ENCODE results near the gene CHRDL2.

CHRDL2 gene

GRCh38 chr11:74748211-74749126, 17.2 kb upstream of the CHRDL2 start, which contains the start of gene RNF169:
Gene RNF169, plus strand, starts transcription at chr11:74748849. Its CDS starts 32 bp downstream, at chr11:74748881.
- ATAC-seq: peak; percentile 99

GRCh38 chr11:74746868-74747267, 15.6 kb upstream of the CHRDL2 start:
- no peak for ATAC-seq

GRCh38 chr11:74744277-74744676, 13.1 kb upstream of the CHRDL2 start:
- no peak for ATAC-seq

- no peak for ATAC-seq
Observed at GRCh38 chr11:74743640-74744039, 12.4 kb upstream of the CHRDL2 start.

GRCh38 chr11:74742070-74742469, 10.8 kb upstream of the CHRDL2 start:
- no peak for ATAC-seq

GRCh38 chr11:74739546-74740270, 8.5 kb upstream of the CHRDL2 start:
- ATAC-seq: peak; percentile 70 to 79

GRCh38 chr11:74736031-74736430, 4.8 kb upstream of the CHRDL2 start:
- ATAC-seq: no peak

- ATAC-seq: peak; percentile 42 to 44
Observed at GRCh38 chr11:74735365-74735928, 4.2 kb upstream of the CHRDL2 start.

- ATAC-seq: no peak
Observed at GRCh38 chr11:74734559-74734925, 3.3 kb upstream of the CHRDL2 start.

GRCh38 chr11:74730571-74731260, 510 bp downstream of the CHRDL2 start:
- ATAC-seq: no peak

- no peak for ATAC-seq
Observed at GRCh38 chr11:74729397-74729796, 1.8 kb downstream of the CHRDL2 start.

- ATAC-seq: peak; percentile 88 to 93
Observed at GRCh38 chr11:74726547-74727182, 4.6 kb downstream of the CHRDL2 start.

GRCh38 chr11:74725701-74726100, 5.5 kb downstream of the CHRDL2 start:
- ATAC-seq: no peak

- ATAC-seq: no peak
Observed at GRCh38 chr11:74723511-74723910, 7.7 kb downstream of the CHRDL2 start.

GRCh38 chr11:74721479-74721835, 9.8 kb downstream of the CHRDL2 start:
- no peak for ATAC-seq

GRCh38 chr11:74720596-74721478, 10.4 kb downstream of the CHRDL2 start:
- no peak for ATAC-seq

- ATAC-seq: no peak
Observed at GRCh38 chr11:74719011-74719410, 12.2 kb downstream of the CHRDL2 start.

GRCh38 chr11:74717221-74717969, 13.8 kb downstream of the CHRDL2 start:
- ATAC-seq: no peak

GRCh38 chr11:74714904-74715303, 16.3 kb downstream of the CHRDL2 start:
- ATAC-seq: peak; percentile 79 to 83

- no peak for ATAC-seq
Observed at GRCh38 chr11:74713686-74714085, 17.5 kb downstream of the CHRDL2 start.

Data from activated CD4-positive, CD25-positive, alpha-beta regulatory T cell treated with anti-CD3 and anti-CD28 coated beads, Interleukin-2, amount 50 U/mL, for 24 hours (primary cell).